Measurements from ENCODE around the gene SOX30.
A peak's percentile ranks its signal among the peaks of the same experiment; 100 is the strongest.

The SOX30 gene

GRCh38 chr5:157659868-157660660 is 7.8 kb upstream of the SOX30 start:
- no peak for DNase-seq

GRCh38 chr5:157658893-157659292 is 6.7 kb upstream of the SOX30 start:
- no peak for DNase-seq

- DNase-seq: no peak
These were observed 5.3 kb upstream of the SOX30 start for GRCh38 chr5:157657516-157657915.

GRCh38 chr5:157651623-157652376 is 438 bp downstream of the SOX30 start:
- DNase-seq: peak; percentile 77

GRCh38 chr5:157650991-157651611 is 1.1 kb downstream of the SOX30 start:
- no peak for DNase-seq

GRCh38 chr5:157649101-157649500 is 3.1 kb downstream of the SOX30 start:
- DNase-seq: no peak

- DNase-seq: no peak
These were observed 3.8 kb downstream of the SOX30 start for GRCh38 chr5:157648275-157648990.

- no peak for DNase-seq
These were observed 11.7 kb downstream of the SOX30 start for GRCh38 chr5:157640406-157641066.

GRCh38 chr5:157630341-157630740 is 21.9 kb downstream of the SOX30 start:
- DNase-seq: no peak

- DNase-seq: no peak
These were observed 25.4 kb downstream of the SOX30 start for GRCh38 chr5:157626831-157627230.

- DNase-seq: no peak
These were observed 28.1 kb downstream of the SOX30 start for GRCh38 chr5:157624144-157624543.

- no peak for DNase-seq
These were observed 31.5 kb downstream of the SOX30 start for GRCh38 chr5:157620776-157621175.

GRCh38 chr5:157618191-157618765 is 34.0 kb downstream of the SOX30 start:
- no peak for DNase-seq

- no peak for DNase-seq
These were observed 35.5 kb downstream of the SOX30 start for GRCh38 chr5:157616785-157617184.

GRCh38 chr5:157613385-157614245 is 38.6 kb downstream of the SOX30 start:
- no peak for DNase-seq

- no peak for DNase-seq
These were observed 39.7 kb downstream of the SOX30 start for GRCh38 chr5:157612581-157612980.

GRCh38 chr5:157611571-157612476 is 40.4 kb downstream of the SOX30 start:
- DNase-seq: peak; percentile 66

- no peak for DNase-seq
These were observed 41.2 kb downstream of the SOX30 start for GRCh38 chr5:157610990-157611389.

- no peak for DNase-seq
These were observed 43.2 kb downstream of the SOX30 start for GRCh38 chr5:157608972-157609565.
